ENCODE results near the gene LIN37.

LIN37 gene

GRCh38 chr19:35780717-35781116, 32.3 kb downstream of the LIN37 start:
- no peaks in the 10 kb centered on the region for H3K9me2 ChIP-seq (replicated peaks; ENCODE audit: insufficient read depth, low read length)
- no peak overlapping the region for H3K4me2 ChIP-seq (ENCODE audit: low read depth, low read length, poor library complexity, severe bottlenecking)
- no peak overlapping the region for H3K9ac ChIP-seq (ENCODE audit: low read length)
- H3K4me3 ChIP-seq (ENCODE audit: insufficient read depth, low read length, poor library complexity, severe bottlenecking), result no peak overlapping the region
- no peaks in the 10 kb centered on the region; the same call in 1 of the 2 replicates for H3K79me2 ChIP-seq (ENCODE audit: insufficient read depth, low read length)
- no peak overlapping the region for H3K27ac ChIP-seq (ENCODE audit: low read depth, low read length)
- no peaks in the 10 kb centered on the region for H4K20me1 ChIP-seq (ENCODE audit: low read depth, low read length)
- TF ChIP-seq, protein P1, sequence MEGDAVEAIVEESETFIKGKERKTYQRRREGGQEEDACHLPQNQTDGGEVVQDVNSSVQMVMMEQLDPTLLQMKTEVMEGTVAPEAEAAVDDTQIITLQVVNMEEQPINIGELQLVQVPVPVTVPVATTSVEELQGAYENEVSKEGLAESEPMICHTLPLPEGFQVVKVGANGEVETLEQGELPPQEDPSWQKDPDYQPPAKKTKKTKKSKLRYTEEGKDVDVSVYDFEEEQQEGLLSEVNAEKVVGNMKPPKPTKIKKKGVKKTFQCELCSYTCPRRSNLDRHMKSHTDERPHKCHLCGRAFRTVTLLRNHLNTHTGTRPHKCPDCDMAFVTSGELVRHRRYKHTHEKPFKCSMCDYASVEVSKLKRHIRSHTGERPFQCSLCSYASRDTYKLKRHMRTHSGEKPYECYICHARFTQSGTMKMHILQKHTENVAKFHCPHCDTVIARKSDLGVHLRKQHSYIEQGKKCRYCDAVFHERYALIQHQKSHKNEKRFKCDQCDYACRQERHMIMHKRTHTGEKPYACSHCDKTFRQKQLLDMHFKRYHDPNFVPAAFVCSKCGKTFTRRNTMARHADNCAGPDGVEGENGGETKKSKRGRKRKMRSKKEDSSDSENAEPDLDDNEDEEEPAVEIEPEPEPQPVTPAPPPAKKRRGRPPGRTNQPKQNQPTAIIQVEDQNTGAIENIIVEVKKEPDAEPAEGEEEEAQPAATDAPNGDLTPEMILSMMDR (IDR thresholded peaks at IDR 0.05; ENCODE audit: insufficient read depth, low read length, poor library complexity, severe bottlenecking), result no peak
- TF ChIP-seq EZH2phosphoT487 (conservative IDR thresholded peaks at IDR 0.05; ENCODE audit: low read length), result no peak
- no peaks in the 10 kb centered on the region for H3K9me3 ChIP-seq (ENCODE audit: insufficient read depth, low read length)
- no peak overlapping the region for H2AFZ ChIP-seq (ENCODE audit: low read depth, low read length, severe bottlenecking)
- H3K36me3 ChIP-seq (ENCODE audit: low read length), result no peaks in the 10 kb centered on the region
- no peaks in the 10 kb centered on the region for H3K27me3 ChIP-seq (ENCODE audit: low read length)
- H3F3A ChIP-seq (ENCODE audit: insufficient read depth), result no peaks in the 10 kb centered on the region

DNA sequence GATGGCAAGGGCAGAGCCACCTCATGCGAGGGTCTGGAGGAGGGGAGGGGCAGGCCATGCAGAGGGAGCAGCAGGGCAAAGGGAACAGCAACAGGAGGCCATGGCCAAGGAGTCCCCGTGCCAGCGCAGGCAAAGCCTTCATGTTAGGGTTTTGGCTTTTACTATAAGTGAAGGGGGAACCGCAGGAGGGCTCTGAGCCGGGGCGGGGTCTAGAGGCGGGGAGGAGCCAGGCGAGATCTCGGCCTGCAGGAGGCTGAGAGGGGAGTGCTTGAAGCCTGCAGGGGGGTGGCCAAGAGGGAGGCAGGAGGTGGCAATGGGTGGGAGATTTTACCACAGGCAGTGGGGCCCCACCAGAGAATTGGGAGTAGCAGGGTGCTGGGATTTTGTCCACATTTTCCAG, 33.3 kb downstream of the LIN37 start:
- Histone ChIP-seq H3K4me3 (ENCODE audit: insufficient read depth, low read length, poor library complexity, severe bottlenecking) (no peak overlapping the region), H3K9me2 (replicated peaks; ENCODE audit: insufficient read depth, low read length) (no peaks in the 10 kb centered on the region), H3K27ac (ENCODE audit: low read depth, low read length) (no peak overlapping the region), H3K27me3 (ENCODE audit: low read length) (no peaks in the 10 kb centered on the region), H3K9ac (ENCODE audit: low read length) (no peak overlapping the region), H2AFZ (ENCODE audit: low read depth, low read length, severe bottlenecking) (no peak overlapping the region), H3K9me3 (ENCODE audit: insufficient read depth, low read length) (no peaks in the 10 kb centered on the region), H4K20me1 (ENCODE audit: low read depth, low read length) (no peaks in the 10 kb centered on the region), H3K4me2 (ENCODE audit: low read depth, low read length, poor library complexity, severe bottlenecking) (no peak overlapping the region), H3K36me3 (ENCODE audit: low read length) (no peaks in the 10 kb centered on the region), H3F3A (ENCODE audit: insufficient read depth) (no peaks in the 10 kb centered on the region), H3K79me2 (ENCODE audit: insufficient read depth, low read length) (no peaks in the 10 kb centered on the region; the same call in 1 of the 2 replicates)
- TF ChIP-seq, protein P1 (IDR thresholded peaks at IDR 0.05; ENCODE audit: insufficient read depth, low read length, poor library complexity, severe bottlenecking), result no peak

- Histone ChIP-seq H3K36me3 (ENCODE audit: low read length) (no peaks in the 10 kb centered on the region), H3K27me3 (ENCODE audit: low read length) (no peaks in the 10 kb centered on the region), H3K27ac (ENCODE audit: low read depth, low read length) (no peak overlapping the region), H3K9me2 (replicated peaks; ENCODE audit: insufficient read depth, low read length) (no peaks in the 10 kb centered on the region), H3K9me3 (ENCODE audit: insufficient read depth, low read length) (no peaks in the 10 kb centered on the region), H3F3A (ENCODE audit: insufficient read depth) (no peaks in the 10 kb centered on the region), H3K4me2 (ENCODE audit: low read depth, low read length, poor library complexity, severe bottlenecking) (no peak overlapping the region), H3K9ac (ENCODE audit: low read length) (no peak overlapping the region), H2AFZ (ENCODE audit: low read depth, low read length, severe bottlenecking) (no peak overlapping the region), H3K4me3 (ENCODE audit: insufficient read depth, low read length, poor library complexity, severe bottlenecking) (no peak overlapping the region), H4K20me1 (ENCODE audit: low read depth, low read length) (no peaks in the 10 kb centered on the region), H3K79me2 (ENCODE audit: insufficient read depth, low read length) (no peaks in the 10 kb centered on the region)
- no peak for TF ChIP-seq EZH2phosphoT487 (conservative IDR thresholded peaks at IDR 0.05; ENCODE audit: low read length)
- TF ChIP-seq, protein P1 (IDR thresholded peaks at IDR 0.05; ENCODE audit: insufficient read depth, low read length, poor library complexity, severe bottlenecking), result no peak
Measured at GRCh38 chr19:35782589-35782988, 34.2 kb downstream of the LIN37 start.
